ELR (cell line): ENCODE measurements around the gene KCNN4.
"Not testable (repeated sequence)": the region's sequence is repeated elsewhere in the genome, so short reads cannot be mapped to it uniquely, and the experiment has no call there.

ENCODE experiments used
- DNase-seq: peaks from one replicate; pipeline ENCODE4 v3.0.0-alpha.2; 2015; ENCODE audit warnings: low read depth

Gene KCNN4

GRCh38 chr19:43780706-43781525 lies at the start of gene KCNN4:
Gene KCNN4 (minus strand): TSS chr19:43780973. CDS start chr19:43780861, 112 bp downstream.
- peak; percentile 76 for DNase-seq

- peak; percentile 92 for DNase-seq
These were observed 46.3 kb upstream of the KCNN4 start, which contains the start of gene ZNF283 for GRCh38 chr19:43826787-43827754. Gene ZNF283 (plus strand): TSS chr19:43827321. CDS start chr19:43833505, 6,184 bp downstream.

DNA sequence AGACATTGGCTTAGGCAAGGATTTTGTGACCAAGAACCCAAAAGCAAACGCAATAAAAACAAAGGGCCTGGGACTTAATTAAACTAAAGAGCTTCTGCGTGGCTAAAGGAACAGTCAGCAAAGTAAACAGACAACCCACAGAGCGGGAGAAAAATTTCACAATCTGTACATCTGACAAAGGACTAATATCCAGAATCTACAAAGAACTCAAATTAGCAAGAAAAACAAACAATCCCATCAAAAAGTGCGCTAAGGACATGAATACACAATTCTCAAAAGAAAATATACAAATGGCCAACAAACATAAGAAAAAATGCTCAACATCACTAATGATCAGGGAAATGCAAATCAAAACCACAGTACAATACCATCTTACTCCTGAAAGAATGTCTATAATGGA lies 43.8 kb upstream of the KCNN4 start:
- not testable (repeated sequence) for DNase-seq

- DNase-seq = not testable (repeated sequence)
These were observed 43.1 kb upstream of the KCNN4 start for GRCh38 chr19:43823856-43824255.

DNA sequence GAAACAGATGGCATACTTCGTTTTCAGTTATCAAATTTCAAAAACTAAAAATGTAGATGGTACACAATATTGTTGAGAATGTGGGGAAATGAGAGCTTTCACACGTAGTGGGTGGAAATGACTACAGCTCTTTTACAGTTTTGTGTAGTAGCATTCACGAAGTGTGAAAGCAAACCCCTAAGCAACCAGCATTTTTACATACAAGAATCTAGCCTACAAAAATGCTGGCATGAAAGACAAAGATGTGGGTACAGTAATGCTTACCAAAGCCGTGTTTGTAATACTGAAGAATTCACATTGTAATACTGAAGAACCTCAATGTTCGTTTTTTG lies 40.1 kb upstream of the KCNN4 start:
- DNase-seq = no peak

DNA sequence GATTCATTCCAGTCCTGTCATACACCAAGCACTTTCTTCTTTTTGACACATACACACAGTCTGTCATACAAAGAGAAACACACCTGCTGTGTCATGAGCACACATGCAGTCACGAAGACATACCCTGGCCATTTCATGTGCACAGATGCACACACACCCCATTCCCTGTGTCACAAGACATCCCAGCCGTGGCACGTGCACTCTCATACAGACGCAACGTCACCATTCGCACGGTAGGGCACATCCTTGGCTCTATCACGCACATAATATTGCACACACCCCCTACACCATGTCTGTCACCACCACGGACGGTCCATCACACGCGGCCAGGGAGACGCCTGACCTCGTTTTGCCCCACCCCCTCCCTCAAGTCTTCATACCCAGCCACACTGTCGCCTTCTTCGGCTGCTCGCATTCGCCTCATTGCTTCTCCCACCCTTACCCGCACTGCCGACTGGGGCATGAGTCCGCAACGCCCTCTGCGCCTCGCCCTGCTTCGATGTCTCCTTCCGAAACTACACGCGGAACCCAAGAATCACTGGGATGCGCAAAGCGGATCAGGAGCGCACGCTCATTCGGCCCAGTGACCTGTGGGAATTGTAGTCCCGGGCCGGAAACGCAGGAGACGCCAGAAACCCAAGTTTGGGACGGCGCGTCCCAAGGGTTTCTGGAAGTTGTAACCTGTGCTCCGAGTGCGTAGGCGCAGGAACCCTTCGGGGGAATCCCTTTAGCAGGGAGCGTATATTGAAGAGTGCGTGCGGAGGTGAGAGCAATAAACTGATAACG lies 39.5 kb upstream of the KCNN4 start:
- peak; percentile 59 for DNase-seq

- DNase-seq = no peak
These were observed 37.7 kb upstream of the KCNN4 start for GRCh38 chr19:43818500-43818899.

DNA sequence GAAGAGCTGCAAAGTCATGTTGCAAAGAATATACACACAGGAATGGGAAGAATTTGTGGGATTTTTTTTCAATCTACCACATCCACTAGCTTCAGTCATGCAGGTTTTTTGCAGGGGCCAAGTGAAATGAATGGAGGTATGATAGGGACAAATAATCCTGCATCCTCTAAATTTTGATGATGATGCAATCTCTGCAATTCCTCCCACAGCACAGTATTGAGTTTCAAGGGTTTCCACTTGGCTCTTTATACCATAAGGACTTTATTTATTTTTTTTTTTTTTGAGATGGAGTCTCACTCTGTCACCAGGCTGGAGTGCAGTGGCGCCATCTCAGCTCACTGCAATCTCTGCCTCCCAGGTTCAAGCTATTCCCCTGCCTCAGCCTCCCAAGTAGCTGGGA lies 36.7 kb upstream of the KCNN4 start:
- not testable (repeated sequence) for DNase-seq

- no peak for DNase-seq
These were observed 34.0 kb upstream of the KCNN4 start for GRCh38 chr19:43814663-43815352.

DNA sequence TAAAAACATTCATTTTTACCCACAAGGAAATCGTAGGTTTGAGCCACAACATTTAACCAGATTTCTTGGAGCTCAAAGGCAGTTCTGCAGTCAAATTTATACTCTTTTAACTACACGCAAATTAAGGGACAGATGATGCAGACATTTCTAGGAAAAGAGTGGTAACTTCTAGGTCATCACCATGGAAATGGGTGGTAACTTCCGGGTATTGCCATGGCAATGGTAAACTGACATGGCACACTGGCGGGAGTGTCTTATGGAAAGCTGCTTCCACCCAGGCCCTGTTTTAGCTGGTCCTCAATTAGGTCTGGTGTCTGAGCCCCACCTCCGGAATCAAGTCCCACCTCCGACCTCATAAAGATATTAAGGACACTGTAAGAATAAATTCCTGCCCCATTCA lies 31.9 kb upstream of the KCNN4 start:
- DNase-seq = no peak

GRCh38 chr19:43812259-43812658 lies 31.5 kb upstream of the KCNN4 start:
- no peak for DNase-seq

- no peak for DNase-seq
These were observed 31.1 kb upstream of the KCNN4 start for GRCh38 chr19:43811837-43812236.

GRCh38 chr19:43809762-43810696 lies 29.3 kb upstream of the KCNN4 start:
- DNase-seq = peak; percentile 80

DNA sequence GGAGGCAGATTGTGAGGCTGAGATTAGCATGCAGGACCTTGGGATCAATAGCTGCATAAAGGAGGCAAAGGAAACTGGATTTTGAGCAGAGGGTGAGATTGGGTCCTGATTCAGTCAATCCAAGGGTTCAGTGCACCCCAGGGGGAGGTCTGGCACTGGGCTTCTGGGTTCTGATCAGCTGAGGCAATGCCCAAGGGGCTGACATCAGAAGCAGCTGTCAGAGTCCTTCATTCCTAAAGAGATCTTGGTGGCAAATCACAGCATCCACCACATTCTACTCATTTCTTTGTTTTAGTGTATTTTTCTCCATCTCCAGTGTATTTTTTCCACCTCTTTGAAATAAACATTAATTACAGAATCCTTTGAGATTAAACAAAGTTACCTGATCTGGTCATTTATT lies 26.9 kb upstream of the KCNN4 start:
- DNase-seq = no peak

DNA sequence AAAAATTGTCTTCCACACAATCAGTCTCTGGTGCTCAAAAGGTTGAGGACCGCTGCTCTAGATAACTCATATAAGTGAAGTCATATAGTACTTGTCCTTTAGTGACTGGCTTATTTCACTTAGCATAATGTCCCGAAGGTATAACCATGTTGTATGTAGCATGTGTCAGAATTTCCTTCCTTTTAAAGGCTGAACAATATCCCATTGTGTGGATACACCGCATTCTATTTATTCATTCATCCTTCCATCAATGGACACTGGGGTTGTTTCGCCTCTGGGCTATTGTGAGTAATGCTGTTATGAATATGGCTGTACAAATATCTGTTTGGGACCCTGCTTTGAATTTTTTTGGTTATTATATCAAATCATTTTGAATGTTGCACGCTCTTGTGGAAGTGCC lies 26.1 kb upstream of the KCNN4 start:
- peak; percentile 50 for DNase-seq

DNA sequence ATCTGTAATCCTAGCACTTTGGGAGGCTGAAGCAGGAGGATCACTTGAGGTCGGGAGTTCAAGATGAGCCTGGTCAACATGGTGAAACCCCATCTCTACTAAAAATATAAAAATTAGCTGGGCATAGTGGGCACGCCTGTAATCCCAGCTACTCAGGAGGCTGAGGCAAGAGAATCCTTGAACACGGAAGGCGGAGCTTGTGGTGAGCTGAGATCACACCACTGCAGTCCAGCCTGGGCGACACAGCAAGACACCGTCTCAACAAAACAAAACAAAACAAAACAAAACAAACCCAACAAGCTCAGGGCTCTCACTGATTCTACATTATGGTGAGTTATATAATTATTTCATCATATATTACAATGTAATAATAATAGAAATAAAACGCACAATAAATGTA lies 25.6 kb upstream of the KCNN4 start:
- not testable (repeated sequence) for DNase-seq

DNA sequence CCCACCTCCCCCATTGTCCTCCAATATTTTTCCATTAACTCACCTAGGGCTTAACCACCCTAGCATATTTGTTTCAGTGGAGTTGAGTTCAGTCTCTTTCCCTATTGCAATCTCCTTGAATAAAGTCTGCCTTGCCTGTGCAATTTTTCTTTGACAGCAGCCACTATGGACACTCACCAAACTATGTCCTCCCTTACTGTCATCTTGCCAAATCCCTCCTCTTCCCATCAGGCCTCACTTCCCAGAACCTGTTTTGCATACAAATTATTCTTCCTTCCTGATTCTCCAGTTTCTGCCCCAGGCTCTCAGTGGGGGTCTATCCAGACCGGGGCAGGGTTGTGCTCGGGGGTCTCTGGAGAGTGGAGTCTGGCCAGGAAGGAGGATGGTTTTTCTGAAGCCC lies 23.7 kb upstream of the KCNN4 start:
- no peak for DNase-seq

- DNase-seq = no peak
These were observed 21.6 kb upstream of the KCNN4 start, which contains the start of gene LYPD5 for GRCh38 chr19:43802216-43802951. Gene LYPD5 (minus strand): TSS chr19:43802447. CDS start chr19:43802380, 67 bp downstream.

- peak; percentile 28 for DNase-seq
These were observed 18.8 kb upstream of the KCNN4 start for GRCh38 chr19:43799502-43800142.
